ENCODE data around the gene MSANTD1.

MSANTD1 gene

GRCh38 chr4:3250438-3250955, 1.5 kb downstream of the MSANTD1 start:
- DNase-seq: no peak

- no peak for DNase-seq
Observed at GRCh38 chr4:3250956-3251690, 2.2 kb downstream of the MSANTD1 start.

GRCh38 chr4:3251691-3252479, 2.9 kb downstream of the MSANTD1 start:
- no peak for DNase-seq

- DNase-seq: no peak
Observed at GRCh38 chr4:3252480-3252828, 3.5 kb downstream of the MSANTD1 start.

- no peak for DNase-seq
Observed at GRCh38 chr4:3252831-3253641, 4.1 kb downstream of the MSANTD1 start.

GRCh38 chr4:3253808-3254207, 4.8 kb downstream of the MSANTD1 start:
- no peak for DNase-seq

- no peak for DNase-seq
Observed at GRCh38 chr4:3254302-3255131, 5.6 kb downstream of the MSANTD1 start.

- DNase-seq: no peak
Observed at GRCh38 chr4:3255611-3256186, 6.7 kb downstream of the MSANTD1 start.

GRCh38 chr4:3256230-3257102, 7.5 kb downstream of the MSANTD1 start:
- DNase-seq: no peak

GRCh38 chr4:3257103-3257555, 8.2 kb downstream of the MSANTD1 start:
- DNase-seq: no peak

- DNase-seq: no peak
Observed at GRCh38 chr4:3257556-3258482, 8.9 kb downstream of the MSANTD1 start.

- DNase-seq: no peak
Observed at GRCh38 chr4:3261411-3262207, 12.7 kb downstream of the MSANTD1 start.

- DNase-seq: no peak
Observed at GRCh38 chr4:3262208-3263052, 13.5 kb downstream of the MSANTD1 start.

GRCh38 chr4:3263053-3263875, 14.3 kb downstream of the MSANTD1 start:
- no peak for DNase-seq

GRCh38 chr4:3263876-3264193, 14.9 kb downstream of the MSANTD1 start:
- no peak for DNase-seq

- DNase-seq: no peak
Observed at GRCh38 chr4:3266076-3266475, 17.1 kb downstream of the MSANTD1 start.

Data from NCI-H1436 treated with DMSO at 0.1 percent for 48 hours (cell line).